GM18858 (cell line): ENCODE measurements around the gene BLOC1S3.

Source experiments
- ATAC-seq: cut with Tn5 transposase; IDR thresholded peaks from one replicate; pipeline ENCODE4 v1.9.1; 2021; ENCODE audit not compliant: unreplicated experiment

The BLOC1S3 gene

GRCh38 chr19:45160870-45161737 is 17.5 kb upstream of the BLOC1S3 start, which contains the start of gene NKPD1:
TSS of gene NKPD1 (minus strand) at chr19:45160982. CDS start at chr19:45160150, 832 bp downstream.
- ATAC-seq: no peak

- ATAC-seq: no peak
Measured at GRCh38 chr19:45161738-45162607, 16.6 kb upstream of the BLOC1S3 start.

GRCh38 chr19:45162608-45163143 is 15.9 kb upstream of the BLOC1S3 start:
- no peak for ATAC-seq

- no peak for ATAC-seq
Measured at GRCh38 chr19:45163156-45163555, 15.4 kb upstream of the BLOC1S3 start.

- no peak for ATAC-seq
Measured at GRCh38 chr19:45163751-45164460, 14.7 kb upstream of the BLOC1S3 start.

- ATAC-seq: peak; percentile 48
Measured at GRCh38 chr19:45164577-45165335, 13.8 kb upstream of the BLOC1S3 start.

GRCh38 chr19:45166723-45167252 is 11.8 kb upstream of the BLOC1S3 start:
- ATAC-seq: no peak

- no peak for ATAC-seq
Measured at GRCh38 chr19:45168767-45169351, 9.7 kb upstream of the BLOC1S3 start.

- ATAC-seq: no peak
Measured at GRCh38 chr19:45169602-45170001, 9.0 kb upstream of the BLOC1S3 start.

GRCh38 chr19:45170146-45171106 is 8.2 kb upstream of the BLOC1S3 start:
- no peak for ATAC-seq

- no peak for ATAC-seq
Measured at GRCh38 chr19:45171211-45171623, 7.4 kb upstream of the BLOC1S3 start.

GRCh38 chr19:45172173-45172572 is 6.4 kb upstream of the BLOC1S3 start:
- ATAC-seq: no peak

GRCh38 chr19:45172611-45173208 is 5.9 kb upstream of the BLOC1S3 start:
- no peak for ATAC-seq

GRCh38 chr19:45173816-45174215 is 4.8 kb upstream of the BLOC1S3 start:
- ATAC-seq: no peak

GRCh38 chr19:45175515-45176345 is 2.9 kb upstream of the BLOC1S3 start:
- ATAC-seq: no peak

GRCh38 chr19:45177817-45178261 is 745 bp upstream of the BLOC1S3 start, which contains the start of gene TRAPPC6A:
TSS of gene TRAPPC6A (minus strand) at chr19:45178237. CDS start at chr19:45178218, 19 bp downstream.
- ATAC-seq: no peak
